Liver (tissue), 9 donors: ENCODE results near the gene GIGYF1. TPM values are rescaled to one million over a fixed set of nuclear protein-coding genes. Genes with fewer than 3 reads are reported as not detected.

Source experiments
- DNase-seq: peaks from one replicate; pipeline ENCODE4 v3.0.0-alpha.2; 2017; ENCODE audit warnings: low spot score
- H3K27ac ChIP-seq, 2 donors: one replicate each; pipeline ENCODE4 v1.7.0; 2013; ENCODE audit warnings: inconsistent platforms in 2 of 2, low read length in 2 of 2, control low read depth in 1 of 2, low read depth in 1 of 2, mild to moderate bottlenecking in 1 of 2
- H3K27me3 ChIP-seq, 4 donors: one replicate each; pipeline versions ENCODE4 v1.6.1 to v1.7.0; 2013; ENCODE audit warnings: low read length in 3 of 4, inconsistent platforms in 1 of 4, mild to moderate bottlenecking in 1 of 4, moderate library complexity in 1 of 4; ENCODE audit not compliant: control insufficient read depth in 4 of 4, insufficient read depth in 4 of 4
- H3K36me3 ChIP-seq, 4 donors: one replicate each; pipeline versions ENCODE4 v1.6.1 to v1.7.0; 2013; ENCODE audit warnings: low read length in 3 of 4, mild to moderate bottlenecking in 3 of 4, low read depth in 1 of 4, moderate library complexity in 1 of 4; ENCODE audit not compliant: control insufficient read depth in 4 of 4, insufficient read depth in 3 of 4
- H3K4me1 ChIP-seq, 4 donors: one replicate each; pipeline versions ENCODE4 v1.6.1 to v1.7.0; 2013; ENCODE audit warnings: low read length in 3 of 4, mild to moderate bottlenecking in 3 of 4, moderate library complexity in 1 of 4; ENCODE audit not compliant: control insufficient read depth in 4 of 4, insufficient read depth in 4 of 4
- H3K4me3 ChIP-seq, 3 donors: one replicate each; pipeline versions ENCODE4 v1.6.1 to v1.7.0; 2013; ENCODE audit warnings: low read length in 3 of 3, control low read depth in 1 of 3, low read depth in 1 of 3, mild to moderate bottlenecking in 1 of 3
- H3K9ac ChIP-seq, 2 donors: one replicate each; pipeline ENCODE4 v1.7.0; 2013; ENCODE audit warnings: low read length in 2 of 2, mild to moderate bottlenecking in 2 of 2, moderate library complexity in 2 of 2, control low read depth in 1 of 2, low read depth in 1 of 2
- H3K9me3 ChIP-seq, 4 donors: one replicate each; pipeline versions ENCODE4 v1.6.1 to v1.7.0; 2013; ENCODE audit warnings: low read length in 3 of 4; ENCODE audit not compliant: control insufficient read depth in 4 of 4
- EGR1 ChIP-seq, 2 donors: IDR thresholded peaks; 2 replicates each; pipeline ENCODE4 v1.6.1; 2016 to 2018; ENCODE audit warnings: antibody characterized with exemption in 2 of 2, low read depth in 2 of 2
- FOXA1 ChIP-seq: IDR thresholded peaks from 2 replicates; pipeline ENCODE4 v1.6.1; 2016; ENCODE audit warnings: antibody characterized with exemption
- GABPA ChIP-seq, 2 donors: IDR thresholded peaks in 1 of 2; conservative IDR thresholded peaks in 1 of 2; 2 replicates each; pipeline ENCODE4 v1.6.1; 2016; ENCODE audit warnings: antibody characterized with exemption in 2 of 2, mild to moderate bottlenecking in 1 of 2, moderate library complexity in 1 of 2
- HNF4A ChIP-seq, 2 donors: conservative IDR thresholded peaks; 2 replicates each; pipeline ENCODE4 v1.6.1; 2016; ENCODE audit warnings: antibody characterized with exemption in 2 of 2, mild to moderate bottlenecking in 2 of 2
- NR2F2 ChIP-seq: IDR thresholded peaks from 2 replicates; pipeline ENCODE4 v1.6.1; 2016; ENCODE audit warnings: antibody characterized with exemption
- RAD21 ChIP-seq, 2 donors: IDR thresholded peaks; 2 replicates each; pipeline ENCODE4 v1.6.1; 2016; ENCODE audit warnings: antibody characterized with exemption in 2 of 2, mild to moderate bottlenecking in 2 of 2
- RXRA ChIP-seq, 2 donors: IDR thresholded peaks; 2 replicates each; pipeline ENCODE4 v1.6.1; 2017 to 2018; ENCODE audit warnings: antibody characterized with exemption in 2 of 2, mild to moderate bottlenecking in 1 of 2
- SP1 ChIP-seq: IDR thresholded peaks from 2 replicates; pipeline ENCODE4 v1.6.1; 2018; ENCODE audit warnings: antibody characterized with exemption, mild to moderate bottlenecking
- TAF1 ChIP-seq: conservative IDR thresholded peaks from 2 replicates; pipeline ENCODE4 v1.6.1; 2016; ENCODE audit warnings: antibody characterized with exemption, mild to moderate bottlenecking
- YY1 ChIP-seq: IDR thresholded peaks from 2 replicates; pipeline ENCODE4 v1.6.1; 2016; ENCODE audit warnings: antibody characterized with exemption, mild to moderate bottlenecking
- WGBS: extraction: QIAGEN DNeasy Blood & Tissue Kit; methylation state at CpG from one replicate; pipeline ENCODE4 v1.1.7; 2013; 5-methylcytosine and 5-hydroxymethylcytosine counted together
- polyA plus RNA-seq, 2 donors: library from polyadenylated mRNA; stranded (reverse) in 1 of 2; unstranded in 1 of 2; fragments of 200-250 nt in 1 of 2; fragments of >200 nt in 1 of 2; fragmentation: Nextera tagmentation in 1 of 2; extraction: Ambion mirVana in 1 of 2; gene quantifications; one replicate each; pipeline versions ENCODE4 v1.2.1 to v1.2.3, GENCODE V29; 2013 to 2015
- total RNA-seq, 2 donors: library from RNA; depleted of rRNA; stranded (reverse); fragments of >200 nt; gene quantifications; one replicate each; pipeline ENCODE4 v1.2.3, GENCODE V29; 2014
- TF ChIP-seq, protein P1 (sequence below): IDR thresholded peaks from 2 replicates; pipeline ENCODE4 v1.6.1; 2016; ENCODE audit warnings: antibody characterized with exemption
- TF ChIP-seq, protein P2 (sequence below): IDR thresholded peaks from 2 replicates; pipeline ENCODE4 v1.6.1; 2016; ENCODE audit warnings: antibody characterized with exemption
- TF ChIP-seq, protein P3 (sequence below): IDR thresholded peaks from 2 replicates; pipeline ENCODE4 v1.6.1; 2016; ENCODE audit warnings: antibody characterized with exemption
- TF ChIP-seq, protein P4 (sequence below): fragments of 150-350 bp; IDR thresholded peaks from 2 replicates; pipeline ENCODE4 v1.5.1; 2017; ENCODE audit warnings: improper control_type of control experiment, low read depth, low read length; ENCODE audit not compliant: missing input control
- TF ChIP-seq, protein P5 (sequence below): IDR thresholded peaks from 2 replicates; pipeline ENCODE4 v1.6.1; 2016; ENCODE audit warnings: antibody characterized with exemption, mild to moderate bottlenecking
- donor health status: healthy.
- donor health status: healthy.
- donor health status: healthy.
- donor health status: healthy.
- donor health status: healthy.

Gene GIGYF1
- total and polyA plus RNA-seq, 4 donors: 6.8 to 12.7 (median 10.1) TPM

DNA sequence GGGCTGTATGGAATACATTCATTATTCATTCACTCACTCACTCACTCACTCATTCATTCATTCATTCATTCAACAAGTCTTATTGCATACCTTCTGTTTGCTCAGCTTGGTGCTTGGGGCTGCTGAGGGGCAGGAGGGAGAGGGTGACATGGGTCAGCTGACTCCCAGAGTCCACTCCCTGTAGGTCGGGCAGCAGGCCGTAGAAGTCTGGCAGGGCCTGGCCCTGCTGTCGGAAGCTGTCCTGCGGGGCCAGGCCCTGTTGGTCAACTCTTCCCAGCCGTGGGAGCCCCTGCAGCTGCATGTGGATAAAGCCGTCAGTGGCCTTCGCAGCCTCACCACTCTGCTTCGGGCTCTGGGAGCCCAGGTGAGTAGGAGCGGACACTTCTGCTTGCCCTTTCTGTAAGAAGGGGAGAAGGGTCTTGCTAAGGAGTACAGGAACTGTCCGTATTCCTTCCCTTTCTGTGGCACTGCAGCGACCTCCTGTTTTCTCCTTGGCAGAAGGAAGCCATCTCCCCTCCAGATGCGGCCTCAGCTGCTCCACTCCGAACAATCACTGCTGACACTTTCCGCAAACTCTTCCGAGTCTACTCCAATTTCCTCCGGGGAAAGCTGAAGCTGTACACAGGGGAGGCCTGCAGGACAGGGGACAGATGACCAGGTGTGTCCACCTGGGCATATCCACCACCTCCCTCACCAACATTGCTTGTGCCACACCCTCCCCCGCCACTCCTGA lies 28.6 kb upstream of the GIGYF1 start:
- no peak for DNase-seq
- Histone ChIP-seq H3K36me3 (no peaks in the 10 kb centered on the region), H3K4me3 (peak overlapping the region; percentile 8 to 69 (median 37)), H3K27ac (peak overlapping the region; percentile 82 to 93), H3K27me3 (no peaks in the 10 kb centered on the region), H3K9me3 (no peaks in the 10 kb centered on the region), H3K9ac (peak overlapping the region in 1 of 2 donors; percentile 71), H3K4me1 (peaks cover 11 to 71% (median 52%) of the 10 kb centered on the region in 4 donors)
- TF ChIP-seq, protein P1, sequence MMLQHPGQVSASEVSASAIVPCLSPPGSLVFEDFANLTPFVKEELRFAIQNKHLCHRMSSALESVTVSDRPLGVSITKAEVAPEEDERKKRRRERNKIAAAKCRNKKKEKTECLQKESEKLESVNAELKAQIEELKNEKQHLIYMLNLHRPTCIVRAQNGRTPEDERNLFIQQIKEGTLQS: no peak
- TF ChIP-seq FOXA1 (no peak), TAF1 (no peak), RXRA (IDR thresholded peaks at IDR 0.05) (peak in 1 of 2 donors; percentile 36), NR2F2 (no peak), HNF4A (conservative IDR thresholded peaks at IDR 0.05) (peak in 1 of 2 donors; percentile 46), SP1 (no peak), EGR1 (IDR thresholded peaks at IDR 0.05; ENCODE audit: low read depth in 2 of 2) (no peak), RAD21 (IDR thresholded peaks at IDR 0.05) (no peak)
- TF ChIP-seq, protein P2, sequence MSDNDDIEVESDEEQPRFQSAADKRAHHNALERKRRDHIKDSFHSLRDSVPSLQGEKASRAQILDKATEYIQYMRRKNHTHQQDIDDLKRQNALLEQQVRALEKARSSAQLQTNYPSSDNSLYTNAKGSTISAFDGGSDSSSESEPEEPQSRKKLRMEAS: peak; percentile 42
- TF ChIP-seq, protein P3, sequence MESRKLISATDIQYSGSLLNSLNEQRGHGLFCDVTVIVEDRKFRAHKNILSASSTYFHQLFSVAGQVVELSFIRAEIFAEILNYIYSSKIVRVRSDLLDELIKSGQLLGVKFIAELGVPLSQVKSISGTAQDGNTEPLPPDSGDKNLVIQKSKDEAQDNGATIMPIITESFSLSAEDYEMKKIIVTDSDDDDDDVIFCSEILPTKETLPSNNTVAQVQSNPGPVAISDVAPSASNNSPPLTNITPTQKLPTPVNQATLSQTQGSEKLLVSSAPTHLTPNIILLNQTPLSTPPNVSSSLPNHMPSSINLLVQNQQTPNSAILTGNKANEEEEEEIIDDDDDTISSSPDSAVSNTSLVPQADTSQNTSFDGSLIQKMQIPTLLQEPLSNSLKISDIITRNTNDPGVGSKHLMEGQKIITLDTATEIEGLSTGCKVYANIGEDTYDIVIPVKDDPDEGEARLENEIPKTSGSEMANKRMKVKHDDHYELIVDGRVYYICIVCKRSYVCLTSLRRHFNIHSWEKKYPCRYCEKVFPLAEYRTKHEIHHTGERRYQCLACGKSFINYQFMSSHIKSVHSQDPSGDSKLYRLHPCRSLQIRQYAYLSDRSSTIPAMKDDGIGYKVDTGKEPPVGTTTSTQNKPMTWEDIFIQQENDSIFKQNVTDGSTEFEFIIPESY: no peak
- TF ChIP-seq, protein P4, sequence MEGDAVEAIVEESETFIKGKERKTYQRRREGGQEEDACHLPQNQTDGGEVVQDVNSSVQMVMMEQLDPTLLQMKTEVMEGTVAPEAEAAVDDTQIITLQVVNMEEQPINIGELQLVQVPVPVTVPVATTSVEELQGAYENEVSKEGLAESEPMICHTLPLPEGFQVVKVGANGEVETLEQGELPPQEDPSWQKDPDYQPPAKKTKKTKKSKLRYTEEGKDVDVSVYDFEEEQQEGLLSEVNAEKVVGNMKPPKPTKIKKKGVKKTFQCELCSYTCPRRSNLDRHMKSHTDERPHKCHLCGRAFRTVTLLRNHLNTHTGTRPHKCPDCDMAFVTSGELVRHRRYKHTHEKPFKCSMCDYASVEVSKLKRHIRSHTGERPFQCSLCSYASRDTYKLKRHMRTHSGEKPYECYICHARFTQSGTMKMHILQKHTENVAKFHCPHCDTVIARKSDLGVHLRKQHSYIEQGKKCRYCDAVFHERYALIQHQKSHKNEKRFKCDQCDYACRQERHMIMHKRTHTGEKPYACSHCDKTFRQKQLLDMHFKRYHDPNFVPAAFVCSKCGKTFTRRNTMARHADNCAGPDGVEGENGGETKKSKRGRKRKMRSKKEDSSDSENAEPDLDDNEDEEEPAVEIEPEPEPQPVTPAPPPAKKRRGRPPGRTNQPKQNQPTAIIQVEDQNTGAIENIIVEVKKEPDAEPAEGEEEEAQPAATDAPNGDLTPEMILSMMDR: no peak
- WGBS: 72% methylated on average over 17 of the region's 17 CpGs

DNA sequence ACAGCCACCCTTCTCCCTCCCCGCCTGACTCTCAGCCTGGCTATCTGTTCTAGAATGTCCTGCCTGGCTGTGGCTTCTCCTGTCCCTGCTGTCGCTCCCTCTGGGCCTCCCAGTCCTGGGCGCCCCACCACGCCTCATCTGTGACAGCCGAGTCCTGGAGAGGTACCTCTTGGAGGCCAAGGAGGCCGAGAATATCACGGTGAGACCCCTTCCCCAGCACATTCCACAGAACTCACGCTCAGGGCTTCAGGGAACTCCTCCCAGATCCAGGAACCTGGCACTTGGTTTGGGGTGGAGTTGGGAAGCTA lies 27.4 kb upstream of the GIGYF1 start:
- TF ChIP-seq, protein P5, sequence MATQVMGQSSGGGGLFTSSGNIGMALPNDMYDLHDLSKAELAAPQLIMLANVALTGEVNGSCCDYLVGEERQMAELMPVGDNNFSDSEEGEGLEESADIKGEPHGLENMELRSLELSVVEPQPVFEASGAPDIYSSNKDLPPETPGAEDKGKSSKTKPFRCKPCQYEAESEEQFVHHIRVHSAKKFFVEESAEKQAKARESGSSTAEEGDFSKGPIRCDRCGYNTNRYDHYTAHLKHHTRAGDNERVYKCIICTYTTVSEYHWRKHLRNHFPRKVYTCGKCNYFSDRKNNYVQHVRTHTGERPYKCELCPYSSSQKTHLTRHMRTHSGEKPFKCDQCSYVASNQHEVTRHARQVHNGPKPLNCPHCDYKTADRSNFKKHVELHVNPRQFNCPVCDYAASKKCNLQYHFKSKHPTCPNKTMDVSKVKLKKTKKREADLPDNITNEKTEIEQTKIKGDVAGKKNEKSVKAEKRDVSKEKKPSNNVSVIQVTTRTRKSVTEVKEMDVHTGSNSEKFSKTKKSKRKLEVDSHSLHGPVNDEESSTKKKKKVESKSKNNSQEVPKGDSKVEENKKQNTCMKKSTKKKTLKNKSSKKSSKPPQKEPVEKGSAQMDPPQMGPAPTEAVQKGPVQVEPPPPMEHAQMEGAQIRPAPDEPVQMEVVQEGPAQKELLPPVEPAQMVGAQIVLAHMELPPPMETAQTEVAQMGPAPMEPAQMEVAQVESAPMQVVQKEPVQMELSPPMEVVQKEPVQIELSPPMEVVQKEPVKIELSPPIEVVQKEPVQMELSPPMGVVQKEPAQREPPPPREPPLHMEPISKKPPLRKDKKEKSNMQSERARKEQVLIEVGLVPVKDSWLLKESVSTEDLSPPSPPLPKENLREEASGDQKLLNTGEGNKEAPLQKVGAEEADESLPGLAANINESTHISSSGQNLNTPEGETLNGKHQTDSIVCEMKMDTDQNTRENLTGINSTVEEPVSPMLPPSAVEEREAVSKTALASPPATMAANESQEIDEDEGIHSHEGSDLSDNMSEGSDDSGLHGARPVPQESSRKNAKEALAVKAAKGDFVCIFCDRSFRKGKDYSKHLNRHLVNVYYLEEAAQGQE: no peak
- TF ChIP-seq YY1 (no peak), GABPA (IDR thresholded peaks at IDR 0.05 in 1 of 2, conservative IDR thresholded peaks at IDR 0.05 in 1 of 2) (no peak), SP1 (no peak), NR2F2 (no peak), HNF4A (conservative IDR thresholded peaks at IDR 0.05) (peak in 1 of 2 donors; percentile 1)
- TF ChIP-seq, protein P4: no peak
- DNase-seq: no peak
- peak overlapping the region; percentile 82 to 93 for H3K27ac ChIP-seq
- WGBS: 73% methylated on average over 8 of the region's 8 CpGs
- H3K9ac ChIP-seq: peak overlapping the region in 1 of 2 donors; percentile 67
- H3K27me3 ChIP-seq: no peaks in the 10 kb centered on the region
- H3K4me3 ChIP-seq: peak overlapping the region in 2 of 3 donors; percentile 32 to 69
- no peaks in the 10 kb centered on the region for H3K9me3 ChIP-seq
- H3K36me3 ChIP-seq: no peaks in the 10 kb centered on the region
- peaks cover 9 to 62% (median 47%) of the 10 kb centered on the region in 4 donors for H3K4me1 ChIP-seq
